KMS-11 (cell line): ENCODE data around the gene TSPAN18.

Experiments
- H2AFZ ChIP-seq: fragments of 200-600 bp; sonication (generic); 2 replicates; pipeline ENCODE4 v1.6.1; 2016; ENCODE audit warnings: antibody characterized with exemption, mixed run types, low read depth
- H3K27ac ChIP-seq: fragments of 200-600 bp; sonication (generic); 2 replicates; pipeline ENCODE4 v1.6.1; 2016; ENCODE audit warnings: mild to moderate bottlenecking, mixed run types
- H3K27me3 ChIP-seq: fragments of 200-600 bp; sonication (generic); 2 replicates; pipeline ENCODE4 v1.6.1; 2017; ENCODE audit warnings: mild to moderate bottlenecking, low read depth, mixed run types, moderate library complexity; ENCODE audit not compliant: insufficient read depth
- H3K36me3 ChIP-seq: fragments of 200-600 bp; sonication (generic); 2 replicates; pipeline ENCODE4 v1.6.1; 2017; ENCODE audit warnings: mild to moderate bottlenecking, mixed run types; ENCODE audit not compliant: insufficient read depth
- H3K4me1 ChIP-seq: fragments of 200-600 bp; sonication (generic); 2 replicates; pipeline ENCODE4 v1.6.1; 2016; ENCODE audit warnings: mild to moderate bottlenecking, low read depth, mixed run types; ENCODE audit not compliant: poor library complexity, severe bottlenecking
- H3K4me2 ChIP-seq: fragments of 200-600 bp; sonication (generic); 2 replicates; pipeline ENCODE4 v1.7.0; 2016; ENCODE audit warnings: mild to moderate bottlenecking, mixed run types
- H3K4me3 ChIP-seq: fragments of 200-600 bp; sonication (generic); IDR thresholded peaks from 2 replicates; pipeline ENCODE4 v1.6.1; 2017; ENCODE audit warnings: low read depth, low read length, mixed read lengths; ENCODE audit not compliant: insufficient read depth
- H3K79me2 ChIP-seq: fragments of 200-600 bp; sonication (generic); 2 replicates; pipeline ENCODE4 v1.6.1; 2016; ENCODE audit warnings: low read depth, mixed run types; ENCODE audit not compliant: insufficient read depth
- H3K9ac ChIP-seq: fragments of 200-600 bp; sonication (generic); 2 replicates; pipeline ENCODE4 v1.6.1; 2016; ENCODE audit warnings: mild to moderate bottlenecking, mixed run types
- H4K20me1 ChIP-seq: fragments of 200-600 bp; sonication (generic); 2 replicates; pipeline ENCODE4 v1.6.1; 2016; ENCODE audit warnings: mild to moderate bottlenecking, mixed run types; ENCODE audit not compliant: insufficient read depth
- CTCF ChIP-seq: fragments of 200-600 bp; sonication (generic); conservative IDR thresholded peaks from 2 replicates; pipeline ENCODE4 v1.6.1; 2017; ENCODE audit warnings: low read depth, mild to moderate bottlenecking, antibody characterized with exemption, low read length, moderate library complexity, mixed read lengths

Gene TSPAN18

DNA sequence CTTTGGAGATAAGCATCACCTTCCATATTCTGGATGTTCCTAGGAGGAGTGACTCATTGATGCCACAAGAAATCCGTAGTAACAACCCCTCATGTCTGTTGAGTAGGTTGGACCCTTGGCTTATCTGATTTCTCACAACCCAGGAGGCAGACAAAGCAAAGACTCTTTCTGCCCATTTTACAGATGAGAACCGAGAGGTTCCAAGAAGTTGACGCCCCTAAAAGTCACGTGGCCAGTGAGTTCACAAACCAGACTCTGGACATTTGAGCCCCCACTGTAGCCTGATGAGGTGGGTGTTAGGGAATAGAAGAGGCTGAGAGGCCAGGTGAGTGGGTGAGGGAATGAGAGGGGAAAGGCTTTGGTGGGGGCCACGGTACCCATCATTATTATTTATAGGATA, 70.3 kb downstream of the TSPAN18 start:
- H3K79me2 ChIP-seq: no peaks in the 10 kb centered on the region
- no peak overlapping the region for H3K27ac ChIP-seq
- H3K9ac ChIP-seq: no peak overlapping the region
- no peak for TF ChIP-seq CTCF
- no peaks in the 10 kb centered on the region for H4K20me1 ChIP-seq
- H2AFZ ChIP-seq: no peak overlapping the region
- H3K27me3 ChIP-seq: no peaks in the 10 kb centered on the region
- no peaks in the 10 kb centered on the region for H3K4me1 ChIP-seq
- no peak overlapping the region for H3K4me3 ChIP-seq
- H3K4me2 ChIP-seq: no peak overlapping the region
- no peaks in the 10 kb centered on the region for H3K36me3 ChIP-seq

- Histone ChIP-seq H3K9ac (no peak overlapping the region), H3K27me3 (no peaks in the 10 kb centered on the region)
These were observed 71.3 kb downstream of the TSPAN18 start for GRCh38 chr11:44797886-44798606.

GRCh38 chr11:44798607-44798972, 71.8 kb downstream of the TSPAN18 start:
- no peaks in the 10 kb centered on the region for H4K20me1 ChIP-seq
- H3K79me2 ChIP-seq: no peaks in the 10 kb centered on the region
- no peak overlapping the region for H3K4me2 ChIP-seq
- H3K36me3 ChIP-seq: no peaks in the 10 kb centered on the region
- no peak overlapping the region for H3K4me3 ChIP-seq
- H3K4me1 ChIP-seq: no peaks in the 10 kb centered on the region
- H3K27me3 ChIP-seq: no peaks in the 10 kb centered on the region
- H3K27ac ChIP-seq: no peak overlapping the region
- no peak overlapping the region for H2AFZ ChIP-seq
- no peak for TF ChIP-seq CTCF
- no peak overlapping the region for H3K9ac ChIP-seq

More at GRCh38 chr11:44797886-44798606, 71.3 kb downstream of the TSPAN18 start:
- Histone ChIP-seq H3K36me3 (no peaks in the 10 kb centered on the region), H2AFZ (no peak overlapping the region), H3K27ac (no peak overlapping the region), H3K4me1 (no peaks in the 10 kb centered on the region), H3K4me3 (no peak overlapping the region), H4K20me1 (no peaks in the 10 kb centered on the region), H3K79me2 (no peaks in the 10 kb centered on the region), H3K4me2 (no peak overlapping the region)
- no peak for TF ChIP-seq CTCF

GRCh38 chr11:44799012-44799411, 72.2 kb downstream of the TSPAN18 start:
- H3K4me2 ChIP-seq: no peak overlapping the region
- no peaks in the 10 kb centered on the region for H3K27me3 ChIP-seq
- no peak overlapping the region for H3K9ac ChIP-seq
- H3K36me3 ChIP-seq: no peaks in the 10 kb centered on the region
- no peak for TF ChIP-seq CTCF
- no peaks in the 10 kb centered on the region for H3K79me2 ChIP-seq
- H3K27ac ChIP-seq: no peak overlapping the region
- H3K4me3 ChIP-seq: no peak overlapping the region
- H4K20me1 ChIP-seq: no peaks in the 10 kb centered on the region
- no peaks in the 10 kb centered on the region for H3K4me1 ChIP-seq
- H2AFZ ChIP-seq: no peak overlapping the region
